Measurements from ENCODE around the gene RGR. TPM values are rescaled to one million over a fixed set of nuclear protein-coding genes. Genes with fewer than 3 reads are reported as not detected.

RGR gene
- total RNA-seq, 1 donor from 2014 or later, result not detected

DNA sequence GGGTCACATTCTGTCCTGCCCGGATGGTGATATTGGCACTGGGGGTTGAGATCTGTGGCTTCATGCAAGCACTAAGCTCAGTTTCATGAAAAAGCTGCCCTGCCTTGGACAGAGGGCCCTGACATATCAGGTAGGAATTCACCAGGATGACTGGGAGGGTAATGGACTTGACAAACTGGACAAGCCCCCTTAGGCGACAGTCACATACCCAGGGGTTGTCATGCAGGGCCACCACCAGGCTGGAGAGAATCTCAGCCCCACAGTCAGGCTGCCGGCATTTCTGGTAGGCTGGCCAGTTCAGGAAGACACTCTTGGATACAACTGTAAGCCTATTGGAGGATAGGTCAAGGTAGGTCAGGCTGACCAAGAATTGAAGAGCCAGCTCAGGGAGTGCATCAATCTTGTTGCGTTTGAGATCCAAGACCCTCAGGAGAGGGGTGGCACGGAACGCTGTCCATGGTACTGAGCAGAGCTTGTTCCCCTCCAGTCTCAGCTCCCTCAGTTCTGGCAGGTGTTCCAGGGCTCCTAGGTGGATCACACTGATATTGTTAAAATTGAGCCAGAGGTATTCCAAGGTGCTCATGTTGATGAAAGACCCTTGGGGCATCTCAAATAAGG lies 20.3 kb upstream of the RGR start:
- H3K4me3 ChIP-seq (ENCODE audit: low read depth, low read length), result no peak overlapping the region
- TF ChIP-seq, protein P1, sequence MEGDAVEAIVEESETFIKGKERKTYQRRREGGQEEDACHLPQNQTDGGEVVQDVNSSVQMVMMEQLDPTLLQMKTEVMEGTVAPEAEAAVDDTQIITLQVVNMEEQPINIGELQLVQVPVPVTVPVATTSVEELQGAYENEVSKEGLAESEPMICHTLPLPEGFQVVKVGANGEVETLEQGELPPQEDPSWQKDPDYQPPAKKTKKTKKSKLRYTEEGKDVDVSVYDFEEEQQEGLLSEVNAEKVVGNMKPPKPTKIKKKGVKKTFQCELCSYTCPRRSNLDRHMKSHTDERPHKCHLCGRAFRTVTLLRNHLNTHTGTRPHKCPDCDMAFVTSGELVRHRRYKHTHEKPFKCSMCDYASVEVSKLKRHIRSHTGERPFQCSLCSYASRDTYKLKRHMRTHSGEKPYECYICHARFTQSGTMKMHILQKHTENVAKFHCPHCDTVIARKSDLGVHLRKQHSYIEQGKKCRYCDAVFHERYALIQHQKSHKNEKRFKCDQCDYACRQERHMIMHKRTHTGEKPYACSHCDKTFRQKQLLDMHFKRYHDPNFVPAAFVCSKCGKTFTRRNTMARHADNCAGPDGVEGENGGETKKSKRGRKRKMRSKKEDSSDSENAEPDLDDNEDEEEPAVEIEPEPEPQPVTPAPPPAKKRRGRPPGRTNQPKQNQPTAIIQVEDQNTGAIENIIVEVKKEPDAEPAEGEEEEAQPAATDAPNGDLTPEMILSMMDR (IDR thresholded peaks at IDR 0.05; ENCODE audit: insufficient read depth, low read length, severe bottlenecking), result no peak
- FAIRE-seq (no peak), DNase-seq (ENCODE audit: low read depth) (no peak)
- H3K27me3 ChIP-seq (ENCODE audit: control insufficient read depth, insufficient read depth, low read length), result no peaks in the 10 kb centered on the region
- no peaks in the 10 kb centered on the region for H3K36me3 ChIP-seq (ENCODE audit: control insufficient read depth, insufficient read depth, low read length)

DNA sequence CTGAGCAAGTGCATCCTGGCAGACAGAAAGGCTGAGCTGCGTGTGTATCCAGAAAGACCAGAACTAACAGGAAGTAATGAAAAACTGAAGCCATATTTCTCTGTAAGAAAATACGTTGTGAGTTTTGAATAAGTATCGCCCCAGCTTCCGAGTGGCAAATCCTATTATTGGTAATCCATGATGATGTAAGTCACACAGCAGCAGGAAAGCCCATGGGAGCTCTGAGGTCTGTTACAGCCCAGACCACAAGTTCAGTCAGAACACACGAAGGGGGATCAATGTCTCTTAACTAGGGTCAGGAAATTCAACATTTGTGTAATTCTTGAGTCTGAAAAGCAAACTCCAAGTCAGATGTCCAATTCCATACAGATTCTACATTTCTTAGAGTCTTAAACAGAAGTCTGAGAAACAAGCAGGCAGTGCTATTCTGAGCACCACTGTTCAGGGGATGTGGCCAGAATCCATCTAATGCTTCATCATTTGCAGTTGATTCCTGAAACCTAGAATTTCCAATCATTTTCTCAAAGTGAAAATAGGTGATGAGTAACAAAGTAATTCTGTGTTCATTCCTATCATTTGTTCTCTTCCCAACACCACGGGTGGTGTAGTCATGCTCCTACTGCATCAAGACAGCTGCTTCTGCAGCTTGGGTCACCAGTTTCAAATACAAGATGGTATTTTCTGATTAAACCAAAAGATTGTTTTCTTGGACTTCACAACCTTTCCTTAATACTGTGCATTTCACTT lies 19.3 kb upstream of the RGR start, which contains the start of gene LRIT2:
TSS of gene LRIT2 (minus strand) at position 118 of the 747 bp plus-strand sequence. CDS start at position 94, 24 bp downstream.
- Histone ChIP-seq H3K36me3 (ENCODE audit: control insufficient read depth, insufficient read depth, low read length) (no peaks in the 10 kb centered on the region), H3K27me3 (ENCODE audit: control insufficient read depth, insufficient read depth, low read length) (no peaks in the 10 kb centered on the region), H3K4me3 (ENCODE audit: low read depth, low read length) (no peak within 1 kb of the TSS)
- peak; percentile 80 for FAIRE-seq
- DNase-seq (ENCODE audit: low read depth), result no peak
- TF ChIP-seq, protein P1 (IDR thresholded peaks at IDR 0.05; ENCODE audit: insufficient read depth, low read length, severe bottlenecking), result no peak

DNA sequence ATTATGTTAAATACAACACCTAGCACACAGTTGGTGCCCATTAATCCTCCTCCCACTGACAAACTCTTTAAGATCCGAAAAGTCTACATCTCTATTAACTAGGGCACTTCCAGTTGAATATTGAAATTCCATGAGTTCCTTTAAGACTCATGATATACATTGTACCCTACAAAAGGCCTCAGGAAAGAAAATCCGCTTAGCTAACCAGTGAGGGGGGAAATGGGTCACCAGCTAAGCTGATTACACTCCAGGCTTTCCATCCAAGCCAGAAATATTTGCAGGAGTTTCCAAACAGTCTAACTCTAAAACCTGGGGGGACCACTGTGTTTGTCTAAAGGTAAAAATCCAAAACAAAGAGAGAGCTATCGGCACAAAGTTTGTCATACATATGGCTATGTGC lies 18.2 kb upstream of the RGR start:
- Histone ChIP-seq H3K4me3 (ENCODE audit: low read depth, low read length) (no peak overlapping the region), H3K36me3 (ENCODE audit: control insufficient read depth, insufficient read depth, low read length) (no peaks in the 10 kb centered on the region), H3K27me3 (ENCODE audit: control insufficient read depth, insufficient read depth, low read length) (no peaks in the 10 kb centered on the region)
- FAIRE-seq (no peak), DNase-seq (ENCODE audit: low read depth) (no peak)
- TF ChIP-seq, protein P1 (IDR thresholded peaks at IDR 0.05; ENCODE audit: insufficient read depth, low read length, severe bottlenecking), result no peak

DNA sequence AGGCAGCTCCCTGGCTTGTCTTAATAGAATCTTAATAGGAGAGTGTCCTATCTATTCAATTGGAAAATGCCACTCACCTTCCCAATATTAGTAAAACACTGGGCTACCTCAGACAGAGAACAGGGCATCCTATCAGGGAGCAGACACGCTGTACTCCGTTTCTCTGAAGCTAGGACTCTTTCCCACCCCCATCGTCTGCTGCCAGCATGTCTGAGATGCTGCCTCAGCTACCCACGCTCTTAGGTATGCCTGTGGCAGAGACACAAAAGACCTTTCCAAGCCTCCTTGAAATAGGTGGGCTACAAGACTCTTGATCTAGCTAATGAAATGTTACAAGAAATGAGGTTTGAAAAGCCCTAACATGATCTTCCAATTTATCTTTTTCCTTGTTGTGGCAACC lies 17.0 kb upstream of the RGR start:
- FAIRE-seq (no peak), DNase-seq (ENCODE audit: low read depth) (no peak)
- no peaks in the 10 kb centered on the region for H3K36me3 ChIP-seq (ENCODE audit: control insufficient read depth, insufficient read depth, low read length)
- no peak overlapping the region for H3K4me3 ChIP-seq (ENCODE audit: low read depth, low read length)
- no peaks in the 10 kb centered on the region for H3K27me3 ChIP-seq (ENCODE audit: control insufficient read depth, insufficient read depth, low read length)
- TF ChIP-seq, protein P1 (IDR thresholded peaks at IDR 0.05; ENCODE audit: insufficient read depth, low read length, severe bottlenecking), result no peak

DNA sequence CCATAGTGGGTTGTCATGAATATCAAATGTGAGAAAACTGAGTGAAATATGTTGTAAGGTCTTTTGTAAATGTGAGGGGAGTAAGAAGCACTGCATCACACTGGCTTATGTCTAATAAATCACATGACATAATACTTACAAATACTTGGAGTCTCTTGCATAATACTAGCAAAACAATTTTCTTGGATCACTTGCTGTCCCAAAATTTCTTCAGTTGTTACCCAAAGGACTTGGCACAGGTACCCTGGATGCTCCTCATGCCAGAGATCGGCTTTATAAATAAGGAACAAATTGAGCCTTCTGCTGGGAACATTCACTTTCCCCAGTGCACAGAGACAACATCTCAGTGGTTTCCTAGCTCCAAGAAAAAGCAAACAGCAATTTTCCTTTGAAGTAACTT lies 14.5 kb upstream of the RGR start:
- no peak for DNase-seq (ENCODE audit: low read depth)
- H3K36me3 ChIP-seq (ENCODE audit: control insufficient read depth, insufficient read depth, low read length), result no peaks in the 10 kb centered on the region
- FAIRE-seq, result no peak

More for the DNA sequence above, 14.5 kb upstream of the RGR start:
- no peak overlapping the region for H3K4me3 ChIP-seq (ENCODE audit: low read depth, low read length)
- H3K27me3 ChIP-seq (ENCODE audit: control insufficient read depth, insufficient read depth, low read length), result no peaks in the 10 kb centered on the region
- TF ChIP-seq, protein P1 (IDR thresholded peaks at IDR 0.05; ENCODE audit: insufficient read depth, low read length, severe bottlenecking), result no peak

Measured in bronchial epithelial cell (primary cell).